AG09319 (cell line): ENCODE data around the gene REXO4.

Experiments
- DNase-seq: peaks from one replicate; pipeline ENCODE4 v3.0.0-alpha.2; 2010; ENCODE audit warnings: low read depth; ENCODE audit errors: extremely low read depth
- CTCF ChIP-seq: IDR thresholded peaks from 2 replicates; pipeline ENCODE4 v1.5.1; 2011; ENCODE audit warnings: low read depth, mild to moderate bottlenecking, inconsistent platforms, low read length, moderate library complexity

REXO4 gene

GRCh38 chr9:133448487-133448972 lies 30.7 kb upstream of the REXO4 start:
- DNase-seq: no peak
- TF ChIP-seq CTCF: no peak

- TF ChIP-seq CTCF: no peak
- no peak for DNase-seq
Observed at GRCh38 chr9:133445293-133445969, 27.6 kb upstream of the REXO4 start.

- no peak for DNase-seq
- TF ChIP-seq CTCF: no peak
Observed at GRCh38 chr9:133443982-133444381, 26.2 kb upstream of the REXO4 start.

GRCh38 chr9:133443248-133443647 lies 25.4 kb upstream of the REXO4 start:
- DNase-seq: no peak
- TF ChIP-seq CTCF: no peak

GRCh38 chr9:133441571-133441970 lies 23.8 kb upstream of the REXO4 start:
- no peak for DNase-seq
- TF ChIP-seq CTCF: no peak

- DNase-seq: no peak
Observed at GRCh38 chr9:133440874-133441273, 23.1 kb upstream of the REXO4 start.

More at GRCh38 chr9:133440874-133441273, 23.1 kb upstream of the REXO4 start:
- TF ChIP-seq CTCF: no peak
